MM.1S (cell line): ENCODE data around the gene SHROOM3.

Experiments
- DNase-seq: peaks from one replicate; pipeline ENCODE4 v3.0.0-alpha.2; 2015
- H2AFZ ChIP-seq: fragments of 300-600 bp; sonication (generic); 2 replicates; pipeline ENCODE4 v1.6.0; 2016; ENCODE audit warnings: antibody characterized with exemption, low read length
- H3F3A ChIP-seq: fragments of 300-600 bp; sonication (generic); 2 replicates; pipeline ENCODE4 v1.6.1; 2016; ENCODE audit warnings: mild to moderate bottlenecking, antibody characterized with exemption, low read length, moderate library complexity, mixed read lengths; ENCODE audit not compliant: insufficient read depth
- H3K27ac ChIP-seq: fragments of 300-600 bp; sonication (generic); 2 replicates; pipeline ENCODE4 v1.5.1; 2016; ENCODE audit warnings: mild to moderate bottlenecking, low read length
- H3K27me3 ChIP-seq: fragments of 300-600 bp; sonication (generic); replicated peaks from 2 replicates; pipeline ENCODE4 v1.6.0; 2016; ENCODE audit warnings: low read length; ENCODE audit not compliant: insufficient read depth
- H3K36me3 ChIP-seq: fragments of 300-600 bp; sonication (generic); replicated peaks from 2 replicates; pipeline ENCODE4 v1.6.1; 2016; ENCODE audit warnings: mild to moderate bottlenecking, low read length, mixed read lengths; ENCODE audit not compliant: insufficient read depth
- H3K4me1 ChIP-seq: fragments of 300-600 bp; sonication (generic); 2 replicates; pipeline ENCODE4 v1.6.1; 2016; ENCODE audit warnings: low read length, mixed read lengths
- H3K4me2 ChIP-seq: fragments of 300-600 bp; sonication (generic); 2 replicates; pipeline ENCODE4 v1.6.0; 2016; ENCODE audit warnings: low read depth, low read length
- H3K4me3 ChIP-seq: fragments of 300-600 bp; sonication (generic); 2 replicates; pipeline ENCODE4 v1.5.1; 2016; ENCODE audit warnings: low read length, mixed read lengths
- H3K79me2 ChIP-seq: fragments of 300-600 bp; sonication (generic); 2 replicates; pipeline ENCODE4 v1.6.1; 2016; ENCODE audit warnings: mixed run types, low read length, mixed read lengths
- H3K9ac ChIP-seq: fragments of 300-600 bp; sonication (generic); 2 replicates; pipeline ENCODE4 v1.6.1; 2016; ENCODE audit warnings: low read length, mixed read lengths
- H3K9me2 ChIP-seq: fragments of 300-600 bp; sonication (generic); replicated peaks from 2 replicates; pipeline ENCODE4 v1.6.1; 2016; ENCODE audit warnings: mild to moderate bottlenecking, low read length, mixed read lengths; ENCODE audit not compliant: insufficient read depth
- H3K9me3 ChIP-seq: fragments of 300-600 bp; sonication (generic); replicated peaks from 2 replicates; pipeline ENCODE4 v1.6.1; 2016; ENCODE audit warnings: mild to moderate bottlenecking, low read length, mixed read lengths; ENCODE audit not compliant: insufficient read depth
- H4K20me1 ChIP-seq: fragments of 300-600 bp; sonication (generic); 2 replicates; pipeline ENCODE4 v1.6.1; 2016; ENCODE audit warnings: mild to moderate bottlenecking, low read length, moderate library complexity, mixed read lengths; ENCODE audit not compliant: insufficient read depth
- EZH2 ChIP-seq: fragments of 300-600 bp; sonication (generic); optimal IDR thresholded peaks from 2 replicates; pipeline ENCODE3; 2017; ENCODE audit warnings: low read depth, mild to moderate bottlenecking, antibody characterized with exemption, low read length, mixed read lengths
- EZH2phosphoT487 ChIP-seq: fragments of 300-600 bp; sonication (generic); IDR thresholded peaks from 2 replicates; pipeline ENCODE4 v1.6.1; 2018; ENCODE audit warnings: antibody characterized with exemption, low read length
- TF ChIP-seq, protein P1 (sequence below): fragments of 300-600 bp; sonication (generic); IDR thresholded peaks from 2 replicates; pipeline ENCODE4 v1.5.1; 2016; ENCODE audit warnings: antibody characterized with exemption, low read length, mixed read lengths

Gene SHROOM3

GRCh38 chr4:76429636-76430035 is 5.4 kb upstream of the SHROOM3 start:
- Histone ChIP-seq H3K27ac (no peak overlapping the region), H3K79me2 (no peaks in the 10 kb centered on the region), H3F3A (no peaks in the 10 kb centered on the region), H2AFZ (no peak overlapping the region), H3K4me1 (no peaks in the 10 kb centered on the region), H3K9me2 (no peaks in the 10 kb centered on the region), H3K27me3 (no peaks in the 10 kb centered on the region), H3K9me3 (no peaks in the 10 kb centered on the region), H3K36me3 (no peaks in the 10 kb centered on the region), H3K9ac (no peak overlapping the region), H3K4me3 (no peak overlapping the region), H4K20me1 (no peaks in the 10 kb centered on the region), H3K4me2 (no peak overlapping the region)
- TF ChIP-seq EZH2 (no peak), EZH2phosphoT487 (no peak)
- TF ChIP-seq, protein P1, sequence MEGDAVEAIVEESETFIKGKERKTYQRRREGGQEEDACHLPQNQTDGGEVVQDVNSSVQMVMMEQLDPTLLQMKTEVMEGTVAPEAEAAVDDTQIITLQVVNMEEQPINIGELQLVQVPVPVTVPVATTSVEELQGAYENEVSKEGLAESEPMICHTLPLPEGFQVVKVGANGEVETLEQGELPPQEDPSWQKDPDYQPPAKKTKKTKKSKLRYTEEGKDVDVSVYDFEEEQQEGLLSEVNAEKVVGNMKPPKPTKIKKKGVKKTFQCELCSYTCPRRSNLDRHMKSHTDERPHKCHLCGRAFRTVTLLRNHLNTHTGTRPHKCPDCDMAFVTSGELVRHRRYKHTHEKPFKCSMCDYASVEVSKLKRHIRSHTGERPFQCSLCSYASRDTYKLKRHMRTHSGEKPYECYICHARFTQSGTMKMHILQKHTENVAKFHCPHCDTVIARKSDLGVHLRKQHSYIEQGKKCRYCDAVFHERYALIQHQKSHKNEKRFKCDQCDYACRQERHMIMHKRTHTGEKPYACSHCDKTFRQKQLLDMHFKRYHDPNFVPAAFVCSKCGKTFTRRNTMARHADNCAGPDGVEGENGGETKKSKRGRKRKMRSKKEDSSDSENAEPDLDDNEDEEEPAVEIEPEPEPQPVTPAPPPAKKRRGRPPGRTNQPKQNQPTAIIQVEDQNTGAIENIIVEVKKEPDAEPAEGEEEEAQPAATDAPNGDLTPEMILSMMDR: no peak
- DNase-seq: peak; percentile 25

DNA sequence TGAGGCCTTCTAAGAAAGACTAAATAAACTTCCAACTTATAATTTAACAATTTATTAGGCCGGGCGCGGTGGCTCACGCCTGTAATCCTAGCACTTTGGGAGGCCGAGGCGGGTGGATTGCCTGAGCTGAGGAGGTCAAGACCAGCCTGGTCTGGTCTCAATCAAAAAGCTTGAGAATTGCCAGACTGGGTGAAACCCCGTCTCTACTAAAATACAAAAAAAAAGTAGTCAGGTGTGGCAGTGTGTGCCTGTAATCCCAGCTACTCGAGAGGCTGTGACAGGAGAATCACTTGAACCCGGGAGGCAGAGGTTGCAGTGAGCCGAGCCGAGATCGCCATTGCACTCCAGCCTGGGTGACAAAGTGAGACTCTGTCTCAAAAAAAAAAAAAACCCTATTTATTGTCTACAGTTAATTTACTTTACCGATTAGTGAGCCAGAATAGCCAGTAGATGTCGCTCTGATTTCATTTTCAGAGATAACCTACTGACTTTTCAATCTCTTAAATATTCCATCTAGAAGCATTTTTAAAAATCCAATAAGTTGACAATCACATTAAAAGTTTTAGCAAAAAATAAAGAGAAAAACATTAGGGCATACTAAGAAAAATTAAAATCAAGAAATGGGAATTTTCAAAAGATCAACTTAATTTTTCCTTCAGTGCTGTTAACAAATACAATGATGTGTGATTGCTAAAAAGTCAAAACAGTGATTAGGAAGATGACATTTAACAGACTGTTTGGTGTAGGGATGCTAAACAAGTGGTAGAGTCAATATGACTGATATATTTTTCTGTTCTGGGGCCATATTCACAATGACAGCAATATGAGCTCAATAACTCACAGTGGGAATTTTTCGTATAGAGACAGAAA is 4.3 kb upstream of the SHROOM3 start:
- no peak overlapping the region for H3K9ac ChIP-seq
- no peaks in the 10 kb centered on the region for H3K9me3 ChIP-seq
- H4K20me1 ChIP-seq: no peaks in the 10 kb centered on the region
- H3K27me3 ChIP-seq: no peaks in the 10 kb centered on the region
- no peak overlapping the region; the same call in 1 of the 2 replicates for H2AFZ ChIP-seq
- no peak overlapping the region for H3K4me3 ChIP-seq
- no peaks in the 10 kb centered on the region for H3K4me1 ChIP-seq
- peak; percentile 79 for DNase-seq
- TF ChIP-seq, protein P1: peak; percentile 72
- TF ChIP-seq EZH2 (no peak), EZH2phosphoT487 (no peak)
- peaks cover 4% of the 10 kb centered on the region; the same call in 1 of the 2 replicates for H3F3A ChIP-seq
- H3K36me3 ChIP-seq: no peaks in the 10 kb centered on the region
- peak overlapping the region; percentile 30; the same call in 1 of the 2 replicates for H3K4me2 ChIP-seq
- H3K27ac ChIP-seq: no peak overlapping the region
- H3K9me2 ChIP-seq: no peaks in the 10 kb centered on the region
- no peaks in the 10 kb centered on the region for H3K79me2 ChIP-seq

DNA sequence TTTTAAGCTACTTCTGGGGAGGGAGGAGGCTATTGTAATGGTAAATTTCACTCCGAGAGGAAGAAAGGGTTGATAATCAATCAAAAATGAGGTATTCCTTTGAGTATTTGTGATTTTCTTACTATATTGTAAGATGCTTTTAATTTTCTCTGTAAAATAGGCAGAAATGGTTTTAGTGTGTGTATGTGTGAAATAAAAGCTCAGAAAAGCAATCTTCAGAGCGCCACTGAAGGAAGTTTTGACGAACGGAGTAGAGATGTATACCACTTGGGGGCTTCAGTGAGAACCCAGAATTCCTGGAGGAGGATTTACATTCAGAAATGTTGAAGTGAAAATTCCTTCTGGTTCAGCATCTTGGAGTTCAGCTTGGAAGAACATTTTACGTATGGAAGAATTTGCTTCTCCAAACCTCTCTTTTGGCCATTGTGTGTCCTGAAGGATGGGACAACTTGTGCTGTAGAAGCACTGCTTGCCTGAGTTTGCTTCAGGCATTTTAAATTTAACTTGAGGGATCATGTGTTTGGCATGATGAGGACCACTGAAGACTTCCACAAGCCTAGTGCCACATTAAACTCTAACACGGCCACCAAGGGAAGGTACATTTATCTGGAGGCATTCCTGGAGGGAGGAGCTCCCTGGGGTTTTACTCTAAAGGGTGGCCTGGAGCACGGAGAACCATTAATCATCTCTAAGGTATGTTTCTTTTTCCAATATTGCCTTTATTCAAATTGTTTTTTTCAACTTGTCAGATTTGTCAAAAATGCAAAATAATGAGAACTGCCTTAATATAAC is 695 bp downstream of the SHROOM3 start:
- H4K20me1 ChIP-seq: no peaks in the 10 kb centered on the region

More for the DNA sequence above, 695 bp downstream of the SHROOM3 start:
- Histone ChIP-seq H3K79me2 (no peaks in the 10 kb centered on the region), H3K27me3 (no peaks in the 10 kb centered on the region), H3F3A (peaks cover 4% of the 10 kb centered on the region; the same call in 1 of the 2 replicates), H3K4me1 (no peaks in the 10 kb centered on the region), H2AFZ (peak overlapping the region; percentile 14; the same call in 1 of the 2 replicates), H3K9me3 (no peaks in the 10 kb centered on the region), H3K9ac (peak overlapping the region; percentile 10; the same call in 1 of the 2 replicates), H3K27ac (no peak overlapping the region), H3K4me2 (peak overlapping the region; percentile 35), H3K4me3 (peak overlapping the region; percentile 38), H3K36me3 (no peaks in the 10 kb centered on the region), H3K9me2 (no peaks in the 10 kb centered on the region)
- TF ChIP-seq, protein P1: no peak
- no peak for TF ChIP-seq EZH2
- DNase-seq: no peak
